MM.1S (cell line): ENCODE measurements around the gene MNX1.

Experiments used
- EZH2 ChIP-seq: fragments of 300-600 bp; sonication (generic); optimal IDR thresholded peaks from 2 replicates; pipeline ENCODE3; 2017; ENCODE audit warnings: low read depth, mild to moderate bottlenecking, antibody characterized with exemption, low read length, mixed read lengths
- EZH2phosphoT487 ChIP-seq: fragments of 300-600 bp; sonication (generic); IDR thresholded peaks from 2 replicates; pipeline ENCODE4 v1.6.1; 2018; ENCODE audit warnings: antibody characterized with exemption, low read length
- TF ChIP-seq, protein P1 (sequence below): fragments of 300-600 bp; sonication (generic); IDR thresholded peaks from 2 replicates; pipeline ENCODE4 v1.5.1; 2016; ENCODE audit warnings: antibody characterized with exemption, low read length, mixed read lengths

DNA sequence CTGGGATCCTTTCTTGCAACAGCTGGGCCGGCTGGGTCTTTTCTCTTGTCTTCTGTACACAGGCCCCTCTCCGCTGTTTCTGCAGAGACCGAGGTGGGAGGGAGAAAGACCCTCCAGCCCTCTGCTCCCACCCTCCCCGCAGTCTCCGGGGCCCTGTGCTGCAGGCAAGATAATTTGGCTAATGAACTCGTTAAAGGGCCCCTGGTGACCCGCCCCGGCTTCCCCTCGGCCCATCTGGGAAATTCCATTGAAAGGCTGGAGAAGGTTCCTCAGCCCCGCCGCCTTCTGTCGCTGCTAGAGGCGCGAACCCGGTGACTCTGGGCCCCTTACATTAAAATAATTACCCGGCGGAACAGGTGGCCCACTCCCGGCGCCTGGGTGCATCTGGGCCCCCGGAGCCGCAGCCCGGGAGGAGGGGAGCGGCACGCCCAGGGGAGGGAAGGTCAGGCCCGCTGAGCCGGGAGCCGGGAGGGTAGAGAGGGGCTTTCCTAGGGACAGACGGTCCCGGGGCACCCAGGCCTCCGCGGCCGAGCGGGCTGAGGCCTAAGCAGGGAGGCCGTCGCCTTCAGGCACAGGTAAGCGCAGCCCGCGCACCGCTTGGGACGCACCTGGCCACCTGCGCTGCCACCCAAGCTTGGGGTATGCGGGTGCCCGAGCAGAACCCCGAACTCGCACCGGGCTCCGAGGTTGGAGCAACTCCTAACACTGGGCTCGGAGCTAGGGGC lies 7.3 kb upstream of the MNX1 start:
- TF ChIP-seq, protein P1, sequence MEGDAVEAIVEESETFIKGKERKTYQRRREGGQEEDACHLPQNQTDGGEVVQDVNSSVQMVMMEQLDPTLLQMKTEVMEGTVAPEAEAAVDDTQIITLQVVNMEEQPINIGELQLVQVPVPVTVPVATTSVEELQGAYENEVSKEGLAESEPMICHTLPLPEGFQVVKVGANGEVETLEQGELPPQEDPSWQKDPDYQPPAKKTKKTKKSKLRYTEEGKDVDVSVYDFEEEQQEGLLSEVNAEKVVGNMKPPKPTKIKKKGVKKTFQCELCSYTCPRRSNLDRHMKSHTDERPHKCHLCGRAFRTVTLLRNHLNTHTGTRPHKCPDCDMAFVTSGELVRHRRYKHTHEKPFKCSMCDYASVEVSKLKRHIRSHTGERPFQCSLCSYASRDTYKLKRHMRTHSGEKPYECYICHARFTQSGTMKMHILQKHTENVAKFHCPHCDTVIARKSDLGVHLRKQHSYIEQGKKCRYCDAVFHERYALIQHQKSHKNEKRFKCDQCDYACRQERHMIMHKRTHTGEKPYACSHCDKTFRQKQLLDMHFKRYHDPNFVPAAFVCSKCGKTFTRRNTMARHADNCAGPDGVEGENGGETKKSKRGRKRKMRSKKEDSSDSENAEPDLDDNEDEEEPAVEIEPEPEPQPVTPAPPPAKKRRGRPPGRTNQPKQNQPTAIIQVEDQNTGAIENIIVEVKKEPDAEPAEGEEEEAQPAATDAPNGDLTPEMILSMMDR = no peak
- no peak for TF ChIP-seq EZH2
- no peak for TF ChIP-seq EZH2phosphoT487
